Muscle of arm (tissue), 12 donors: ENCODE data around the gene ZIC4. TPM values are rescaled to one million over a fixed set of nuclear protein-coding genes. Genes with fewer than 3 reads are reported as not detected.

Source experiments
- DNase-seq: peaks from one replicate; pipeline ENCODE4 v3.0.0-alpha.2; 2013
- polyA plus RNA-seq, 12 donors: library from polyadenylated mRNA; unstranded; fragments of 120-200 nt; gene quantifications; one replicate each; pipeline ENCODE4 v1.2.1, GENCODE V29; 2013; ENCODE audit not compliant: insufficient read length in 12 of 12

ZIC4 gene
- polyA plus RNA-seq, 12 donors = 3.5 to 14.5 (median 7.6) TPM; not detected in 1

- no peak for DNase-seq
These were observed 50.0 kb downstream of the ZIC4 start for GRCh38 chr3:147356145-147356908.

GRCh38 chr3:147355753-147356090, 50.6 kb downstream of the ZIC4 start:
- DNase-seq = no peak

GRCh38 chr3:147355084-147355752, 51.1 kb downstream of the ZIC4 start:
- DNase-seq = no peak

GRCh38 chr3:147354623-147355022, 51.7 kb downstream of the ZIC4 start:
- DNase-seq = no peak

GRCh38 chr3:147351301-147351700, 55.0 kb downstream of the ZIC4 start:
- no peak for DNase-seq

GRCh38 chr3:147348976-147349375, 57.4 kb downstream of the ZIC4 start:
- DNase-seq = no peak

- DNase-seq = no peak
These were observed 62.4 kb downstream of the ZIC4 start for GRCh38 chr3:147343926-147344325.

GRCh38 chr3:147341727-147342126, 64.6 kb downstream of the ZIC4 start:
- no peak for DNase-seq

GRCh38 chr3:147336543-147337278, 69.6 kb downstream of the ZIC4 start:
- DNase-seq = no peak

Other genes starting within 250 kb of the ZIC4 start
- 10 to 100 TPM in 10 of 12 donors, 1 to 10 TPM in 1, not detected in 1; 8.9 to 35.6 (median 25.7) TPM for gene ZIC1, start 2.8 kb upstream of the ZIC4 start, polyA plus RNA-seq